ENCODE results near the gene DOCK2. TPM values are rescaled to one million over a fixed set of nuclear protein-coding genes. Genes with fewer than 3 reads are reported as not detected.
"Not testable (repeated sequence)": the region's sequence is repeated elsewhere in the genome, so short reads cannot be mapped to it uniquely, and the experiment has no call there.

Gene DOCK2
- total RNA-seq, 1 experiment from 2014 or later: not detected

- intact Hi-C loops (cut with micrococcal nuclease; ENCODE audit: unreplicated experiment): no loop called here
Observed at GRCh38 chr5:169808118-169808581, 171.1 kb downstream of the DOCK2 start.

GRCh38 chr5:169808880-169809279, 171.8 kb downstream of the DOCK2 start:
- H3K4me1 Mint-ChIP-seq (ENCODE audit: low read depth, unreplicated experiment); intact Hi-C loops (cut with micrococcal nuclease; ENCODE audit: unreplicated experiment); H3K36me3 Mint-ChIP-seq (ENCODE audit: insufficient read depth, unreplicated experiment); DNase-seq; H3K27ac Mint-ChIP-seq (ENCODE audit: unreplicated experiment); BruUV-seq (replicated peaks); H3K4me3 Mint-ChIP-seq (ENCODE audit: low read depth, unreplicated experiment); H3K9me3 Mint-ChIP-seq (ENCODE audit: low read depth, unreplicated experiment); CTCF ChIA-PET: not testable (repeated sequence)
- peaks cover 64% of the 10 kb centered on the region for H3K27me3 Mint-ChIP-seq (ENCODE audit: unreplicated experiment)

More at GRCh38 chr5:169808118-169808581, 171.1 kb downstream of the DOCK2 start:
- Mint-ChIP-seq H3K27ac (ENCODE audit: unreplicated experiment) (no peak overlapping the region), H3K9me3 (ENCODE audit: low read depth, unreplicated experiment) (no peaks in the 10 kb centered on the region), H3K36me3 (ENCODE audit: insufficient read depth, unreplicated experiment) (no peaks in the 10 kb centered on the region), H3K4me3 (ENCODE audit: low read depth, unreplicated experiment) (no peak overlapping the region), H3K4me1 (ENCODE audit: low read depth, unreplicated experiment) (no peaks in the 10 kb centered on the region), H3K27me3 (ENCODE audit: unreplicated experiment) (peaks cover 71% of the 10 kb centered on the region)
- BruUV-seq (replicated peaks): no TSS peak
- CTCF ChIA-PET: no interaction called here
- TF ChIP-seq CTCF (IDR thresholded peaks at IDR 0.05; ENCODE audit: unreplicated experiment): no peak
- no peak for DNase-seq

GRCh38 chr5:169809281-169809680, 172.2 kb downstream of the DOCK2 start:
- H3K4me1 Mint-ChIP-seq (ENCODE audit: low read depth, unreplicated experiment): no peaks in the 10 kb centered on the region
- peaks cover 60% of the 10 kb centered on the region for H3K27me3 Mint-ChIP-seq (ENCODE audit: unreplicated experiment)
- no peak for TF ChIP-seq CTCF (IDR thresholded peaks at IDR 0.05; ENCODE audit: unreplicated experiment)
- intact Hi-C loops (cut with micrococcal nuclease; ENCODE audit: unreplicated experiment): no loop called here
- H3K9me3 Mint-ChIP-seq (ENCODE audit: low read depth, unreplicated experiment): no peaks in the 10 kb centered on the region
- DNase-seq: no peak
- no peak overlapping the region for H3K27ac Mint-ChIP-seq (ENCODE audit: unreplicated experiment)
- CTCF ChIA-PET: no interaction called here
- BruUV-seq (replicated peaks): no TSS peak
- H3K4me3 Mint-ChIP-seq (ENCODE audit: low read depth, unreplicated experiment): no peak overlapping the region
- H3K36me3 Mint-ChIP-seq (ENCODE audit: insufficient read depth, unreplicated experiment): no peaks in the 10 kb centered on the region

- intact Hi-C loops (cut with micrococcal nuclease; ENCODE audit: unreplicated experiment): no loop called here
- H3K27me3 Mint-ChIP-seq (ENCODE audit: unreplicated experiment): peaks cover 52% of the 10 kb centered on the region
Observed at GRCh38 chr5:169810524-169810923, 173.4 kb downstream of the DOCK2 start.

More at GRCh38 chr5:169810524-169810923, 173.4 kb downstream of the DOCK2 start:
- no peaks in the 10 kb centered on the region for H3K9me3 Mint-ChIP-seq (ENCODE audit: low read depth, unreplicated experiment)
- TF ChIP-seq CTCF (IDR thresholded peaks at IDR 0.05; ENCODE audit: unreplicated experiment): no peak
- CTCF ChIA-PET: interaction anchor here (0.6 to 0.7 kb wide), 2 partner anchors 31 to 32 kb away, joined by 3 to 4 read pairs; no protein-coding TSS in a partner anchor
- DNase-seq: no peak
- no peaks in the 10 kb centered on the region for H3K36me3 Mint-ChIP-seq (ENCODE audit: insufficient read depth, unreplicated experiment)
- H3K4me3 Mint-ChIP-seq (ENCODE audit: low read depth, unreplicated experiment): no peak overlapping the region
- no TSS peak for BruUV-seq (replicated peaks)
- H3K4me1 Mint-ChIP-seq (ENCODE audit: low read depth, unreplicated experiment): no peaks in the 10 kb centered on the region
- H3K27ac Mint-ChIP-seq (ENCODE audit: unreplicated experiment): no peak overlapping the region

Measured in Calu3 (cell line).